ENCODE results near the gene ELOB.

DNA sequence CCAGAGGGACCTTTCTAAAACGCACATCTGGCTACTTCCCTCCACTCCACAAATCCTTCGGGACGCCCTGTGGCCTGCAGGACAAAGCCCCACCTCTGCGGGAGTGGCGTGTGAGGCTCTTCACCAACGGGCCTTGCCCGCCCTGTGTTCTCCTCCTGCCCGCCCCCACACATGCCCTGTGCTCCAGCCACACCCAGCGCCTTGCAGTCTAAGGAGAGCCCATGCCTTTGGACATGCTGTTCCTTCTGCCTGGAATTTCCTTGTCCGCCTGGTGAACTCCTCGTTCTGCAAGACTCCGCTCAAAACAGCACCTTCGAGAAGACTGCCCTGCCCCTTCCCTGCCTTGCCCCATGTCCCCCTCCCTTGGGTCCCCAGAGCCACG, 7.4 kb downstream of the ELOB start:
- TF ChIP-seq EP300 (IDR thresholded peaks at IDR 0.05; ENCODE audit: borderline replicate concordance in 1 of 2, low read depth in 1 of 2, low read length in 1 of 2) (no peak), POLR2AphosphoS5 (IDR thresholded peaks at IDR 0.05; ENCODE audit: low read depth, low read length) (no peak), RAD21 (IDR thresholded peaks at IDR 0.05; ENCODE audit: low read length) (no peak)
- TF ChIP-seq, protein P1, sequence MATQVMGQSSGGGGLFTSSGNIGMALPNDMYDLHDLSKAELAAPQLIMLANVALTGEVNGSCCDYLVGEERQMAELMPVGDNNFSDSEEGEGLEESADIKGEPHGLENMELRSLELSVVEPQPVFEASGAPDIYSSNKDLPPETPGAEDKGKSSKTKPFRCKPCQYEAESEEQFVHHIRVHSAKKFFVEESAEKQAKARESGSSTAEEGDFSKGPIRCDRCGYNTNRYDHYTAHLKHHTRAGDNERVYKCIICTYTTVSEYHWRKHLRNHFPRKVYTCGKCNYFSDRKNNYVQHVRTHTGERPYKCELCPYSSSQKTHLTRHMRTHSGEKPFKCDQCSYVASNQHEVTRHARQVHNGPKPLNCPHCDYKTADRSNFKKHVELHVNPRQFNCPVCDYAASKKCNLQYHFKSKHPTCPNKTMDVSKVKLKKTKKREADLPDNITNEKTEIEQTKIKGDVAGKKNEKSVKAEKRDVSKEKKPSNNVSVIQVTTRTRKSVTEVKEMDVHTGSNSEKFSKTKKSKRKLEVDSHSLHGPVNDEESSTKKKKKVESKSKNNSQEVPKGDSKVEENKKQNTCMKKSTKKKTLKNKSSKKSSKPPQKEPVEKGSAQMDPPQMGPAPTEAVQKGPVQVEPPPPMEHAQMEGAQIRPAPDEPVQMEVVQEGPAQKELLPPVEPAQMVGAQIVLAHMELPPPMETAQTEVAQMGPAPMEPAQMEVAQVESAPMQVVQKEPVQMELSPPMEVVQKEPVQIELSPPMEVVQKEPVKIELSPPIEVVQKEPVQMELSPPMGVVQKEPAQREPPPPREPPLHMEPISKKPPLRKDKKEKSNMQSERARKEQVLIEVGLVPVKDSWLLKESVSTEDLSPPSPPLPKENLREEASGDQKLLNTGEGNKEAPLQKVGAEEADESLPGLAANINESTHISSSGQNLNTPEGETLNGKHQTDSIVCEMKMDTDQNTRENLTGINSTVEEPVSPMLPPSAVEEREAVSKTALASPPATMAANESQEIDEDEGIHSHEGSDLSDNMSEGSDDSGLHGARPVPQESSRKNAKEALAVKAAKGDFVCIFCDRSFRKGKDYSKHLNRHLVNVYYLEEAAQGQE (IDR thresholded peaks at IDR 0.05; ENCODE audit: low read depth, low read length), result no peak
- TF ChIP-seq, protein P2, sequence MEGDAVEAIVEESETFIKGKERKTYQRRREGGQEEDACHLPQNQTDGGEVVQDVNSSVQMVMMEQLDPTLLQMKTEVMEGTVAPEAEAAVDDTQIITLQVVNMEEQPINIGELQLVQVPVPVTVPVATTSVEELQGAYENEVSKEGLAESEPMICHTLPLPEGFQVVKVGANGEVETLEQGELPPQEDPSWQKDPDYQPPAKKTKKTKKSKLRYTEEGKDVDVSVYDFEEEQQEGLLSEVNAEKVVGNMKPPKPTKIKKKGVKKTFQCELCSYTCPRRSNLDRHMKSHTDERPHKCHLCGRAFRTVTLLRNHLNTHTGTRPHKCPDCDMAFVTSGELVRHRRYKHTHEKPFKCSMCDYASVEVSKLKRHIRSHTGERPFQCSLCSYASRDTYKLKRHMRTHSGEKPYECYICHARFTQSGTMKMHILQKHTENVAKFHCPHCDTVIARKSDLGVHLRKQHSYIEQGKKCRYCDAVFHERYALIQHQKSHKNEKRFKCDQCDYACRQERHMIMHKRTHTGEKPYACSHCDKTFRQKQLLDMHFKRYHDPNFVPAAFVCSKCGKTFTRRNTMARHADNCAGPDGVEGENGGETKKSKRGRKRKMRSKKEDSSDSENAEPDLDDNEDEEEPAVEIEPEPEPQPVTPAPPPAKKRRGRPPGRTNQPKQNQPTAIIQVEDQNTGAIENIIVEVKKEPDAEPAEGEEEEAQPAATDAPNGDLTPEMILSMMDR (IDR thresholded peaks at IDR 0.05), result no peak
- TF ChIP-seq, protein P3, sequence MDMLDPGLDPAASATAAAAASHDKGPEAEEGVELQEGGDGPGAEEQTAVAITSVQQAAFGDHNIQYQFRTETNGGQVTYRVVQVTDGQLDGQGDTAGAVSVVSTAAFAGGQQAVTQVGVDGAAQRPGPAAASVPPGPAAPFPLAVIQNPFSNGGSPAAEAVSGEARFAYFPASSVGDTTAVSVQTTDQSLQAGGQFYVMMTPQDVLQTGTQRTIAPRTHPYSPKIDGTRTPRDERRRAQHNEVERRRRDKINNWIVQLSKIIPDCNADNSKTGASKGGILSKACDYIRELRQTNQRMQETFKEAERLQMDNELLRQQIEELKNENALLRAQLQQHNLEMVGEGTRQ (IDR thresholded peaks at IDR 0.05; ENCODE audit: borderline replicate concordance, low read depth, low read length), result no peak

Data from SK-N-SH (cell line).